Lung (tissue), 12 donors: ENCODE data around the gene LTA. TPM values are rescaled to one million over a fixed set of nuclear protein-coding genes. Genes with fewer than 3 reads are reported as not detected.

Experiments used
- ATAC-seq: fragments of 200-7000 bp; cut with Tn5 transposase; one replicate; pipeline ENCODE4 v1.9.1; 2020; ENCODE audit warnings: moderate number of reproducible peaks; ENCODE audit not compliant: insufficient read depth, low FRiP score
- DNase-seq, 3 donors: peaks; one replicate each; pipeline ENCODE4 v3.0.0-alpha.2; 2013 to 2017
- H3K27ac ChIP-seq, 2 donors: one replicate each; pipeline ENCODE4 v1.5.1; 2013; ENCODE audit warnings: mild to moderate bottlenecking in 2 of 2, moderate library complexity in 2 of 2, control low read depth in 1 of 2, inconsistent platforms in 1 of 2, low read depth in 1 of 2, low read length in 1 of 2
- H3K27me3 ChIP-seq, 3 donors: one replicate each; pipeline ENCODE4 v1.5.1; 2013; ENCODE audit warnings: low read length in 2 of 3; ENCODE audit not compliant: control insufficient read depth in 3 of 3, insufficient read depth in 3 of 3
- H3K36me3 ChIP-seq, 4 donors: one replicate each; pipeline ENCODE4 v1.5.1; 2013; ENCODE audit warnings: low read length in 4 of 4, mild to moderate bottlenecking in 1 of 4, moderate library complexity in 1 of 4; ENCODE audit not compliant: control insufficient read depth in 4 of 4, insufficient read depth in 4 of 4
- H3K4me1 ChIP-seq, 5 donors: one replicate each; pipeline ENCODE4 v1.5.1; 2013; ENCODE audit warnings: low read length in 5 of 5, mild to moderate bottlenecking in 2 of 5, moderate library complexity in 1 of 5; ENCODE audit not compliant: control insufficient read depth in 5 of 5, insufficient read depth in 5 of 5
- H3K4me3 ChIP-seq: one replicate; pipeline ENCODE4 v1.5.1; 2013; ENCODE audit warnings: mild to moderate bottlenecking, control low read depth, moderate library complexity
- H3K9ac ChIP-seq, 2 donors: one replicate each; pipeline ENCODE4 v1.5.1; 2013; ENCODE audit warnings: low read length in 2 of 2, control low read depth in 1 of 2; ENCODE audit not compliant: insufficient read depth in 1 of 2
- H3K9me3 ChIP-seq, 4 donors: one replicate each; pipeline ENCODE4 v1.5.1; 2013; ENCODE audit warnings: low read length in 3 of 4, mild to moderate bottlenecking in 1 of 4, moderate library complexity in 1 of 4; ENCODE audit not compliant: control insufficient read depth in 4 of 4, insufficient read depth in 3 of 4
- WGBS, 2 donors: extraction: QIAGEN DNeasy Blood & Tissue Kit; methylation state at CpG; one replicate each; pipeline ENCODE4 v1.1.7; 2013; 5-methylcytosine and 5-hydroxymethylcytosine counted together
- polyA plus RNA-seq, 2 donors: library from polyadenylated mRNA; stranded (reverse); fragments of 200-250 nt; gene quantifications; one replicate each; pipeline ENCODE4 v1.2.1, GENCODE V29; 2013
- total RNA-seq, 2 donors: library from RNA; depleted of rRNA in 1 of 2; stranded (reverse); fragments of >200 nt in 1 of 2; gene quantifications; one replicate each; pipeline ENCODE4 v1.2.1, GENCODE V29; 2014 to 2021
- TF ChIP-seq, protein P1 (sequence below): IDR thresholded peaks from 2 replicates; pipeline ENCODE4 v1.5.1; 2012; ENCODE audit warnings: mild to moderate bottlenecking; ENCODE audit errors: control extremely low read depth, extremely low read depth
- donor health status: control.
- donor health status: control.
- donor health status: Bipolar disorder and iron deficiency.
- donor health status: healthy.
- donor health status: DM: yes; HTN: yes; CAD: no.

LTA gene
- total and polyA plus RNA-seq, 4 donors: 0.28 to 1.2 (median 0.47) TPM

DNA sequence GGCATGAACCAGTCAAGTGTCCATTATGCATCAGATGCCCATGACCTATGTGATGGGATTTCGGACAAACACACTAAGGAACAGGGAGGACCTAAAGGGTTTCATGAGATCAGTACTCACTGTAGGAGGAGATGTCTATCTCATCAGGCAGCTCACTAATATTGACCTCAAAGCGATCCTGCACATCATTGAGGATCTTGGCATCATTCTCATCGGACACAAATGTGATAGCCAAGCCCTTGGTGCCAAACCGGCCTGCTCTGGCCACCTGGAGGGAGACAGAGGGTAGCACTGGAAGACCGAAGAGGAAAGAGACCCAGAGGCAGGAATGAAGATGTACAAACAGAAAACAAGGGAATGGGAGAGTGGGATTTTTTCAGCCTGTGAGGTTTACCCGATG lies 41.4 kb upstream of the LTA start:
- 72 to 81% methylated on average over 5 to 6 of the region's 6 CpGs for WGBS, 2 donors
- H3K27ac ChIP-seq: no peak overlapping the region
- ATAC-seq: no peak

DNA sequence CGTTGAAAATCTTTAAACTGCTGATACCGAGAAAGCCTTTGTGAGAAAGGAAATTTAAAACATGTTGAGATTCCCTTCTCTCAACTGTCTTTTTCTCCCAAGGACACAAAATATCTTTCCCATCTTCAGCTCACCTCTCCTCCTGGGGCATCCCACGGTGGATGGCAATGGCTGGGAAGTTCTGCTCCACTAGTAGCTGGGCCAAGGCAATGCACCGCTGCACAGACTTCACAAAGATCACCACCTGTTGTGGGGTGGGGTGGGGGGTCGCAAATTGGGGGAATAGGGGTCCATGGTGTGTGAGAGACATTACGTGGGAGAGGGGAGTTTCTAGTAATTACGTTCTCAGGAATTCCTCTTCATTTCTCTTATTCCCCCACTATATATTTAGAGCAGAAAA lies 40.9 kb upstream of the LTA start:
- DNase-seq (no peak), ATAC-seq (no peak)
- no peak overlapping the region for H3K9ac ChIP-seq
- H3K36me3 ChIP-seq: peaks cover 31 to 53% (median 46%) of the 10 kb centered on the region in 4 donors
- TF ChIP-seq, protein P1, sequence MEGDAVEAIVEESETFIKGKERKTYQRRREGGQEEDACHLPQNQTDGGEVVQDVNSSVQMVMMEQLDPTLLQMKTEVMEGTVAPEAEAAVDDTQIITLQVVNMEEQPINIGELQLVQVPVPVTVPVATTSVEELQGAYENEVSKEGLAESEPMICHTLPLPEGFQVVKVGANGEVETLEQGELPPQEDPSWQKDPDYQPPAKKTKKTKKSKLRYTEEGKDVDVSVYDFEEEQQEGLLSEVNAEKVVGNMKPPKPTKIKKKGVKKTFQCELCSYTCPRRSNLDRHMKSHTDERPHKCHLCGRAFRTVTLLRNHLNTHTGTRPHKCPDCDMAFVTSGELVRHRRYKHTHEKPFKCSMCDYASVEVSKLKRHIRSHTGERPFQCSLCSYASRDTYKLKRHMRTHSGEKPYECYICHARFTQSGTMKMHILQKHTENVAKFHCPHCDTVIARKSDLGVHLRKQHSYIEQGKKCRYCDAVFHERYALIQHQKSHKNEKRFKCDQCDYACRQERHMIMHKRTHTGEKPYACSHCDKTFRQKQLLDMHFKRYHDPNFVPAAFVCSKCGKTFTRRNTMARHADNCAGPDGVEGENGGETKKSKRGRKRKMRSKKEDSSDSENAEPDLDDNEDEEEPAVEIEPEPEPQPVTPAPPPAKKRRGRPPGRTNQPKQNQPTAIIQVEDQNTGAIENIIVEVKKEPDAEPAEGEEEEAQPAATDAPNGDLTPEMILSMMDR: no peak
- no peaks in the 10 kb centered on the region for H3K27me3 ChIP-seq
- no peaks in the 10 kb centered on the region for H3K9me3 ChIP-seq
- H3K4me3 ChIP-seq: no peak overlapping the region
- peaks cover 0 to 6% (median 1%) of the 10 kb centered on the region in 5 donors for H3K4me1 ChIP-seq
- no peak overlapping the region for H3K27ac ChIP-seq
- WGBS, 2 donors: 94% methylated on average over 7 of the region's 7 CpGs

More for the DNA sequence above, 41.4 kb upstream of the LTA start:
- TF ChIP-seq, protein P1: no peak
- Histone ChIP-seq H3K9me3 (peaks cover 0 to 1% (median 0%) of the 10 kb centered on the region in 4 donors), H3K36me3 (peaks cover 26 to 53% (median 42%) of the 10 kb centered on the region in 4 donors), H3K27me3 (no peaks in the 10 kb centered on the region), H3K9ac (no peak overlapping the region), H3K4me1 (peaks cover 0 to 6% (median 3%) of the 10 kb centered on the region in 5 donors), H3K4me3 (no peak overlapping the region)
- no peak for DNase-seq

DNA sequence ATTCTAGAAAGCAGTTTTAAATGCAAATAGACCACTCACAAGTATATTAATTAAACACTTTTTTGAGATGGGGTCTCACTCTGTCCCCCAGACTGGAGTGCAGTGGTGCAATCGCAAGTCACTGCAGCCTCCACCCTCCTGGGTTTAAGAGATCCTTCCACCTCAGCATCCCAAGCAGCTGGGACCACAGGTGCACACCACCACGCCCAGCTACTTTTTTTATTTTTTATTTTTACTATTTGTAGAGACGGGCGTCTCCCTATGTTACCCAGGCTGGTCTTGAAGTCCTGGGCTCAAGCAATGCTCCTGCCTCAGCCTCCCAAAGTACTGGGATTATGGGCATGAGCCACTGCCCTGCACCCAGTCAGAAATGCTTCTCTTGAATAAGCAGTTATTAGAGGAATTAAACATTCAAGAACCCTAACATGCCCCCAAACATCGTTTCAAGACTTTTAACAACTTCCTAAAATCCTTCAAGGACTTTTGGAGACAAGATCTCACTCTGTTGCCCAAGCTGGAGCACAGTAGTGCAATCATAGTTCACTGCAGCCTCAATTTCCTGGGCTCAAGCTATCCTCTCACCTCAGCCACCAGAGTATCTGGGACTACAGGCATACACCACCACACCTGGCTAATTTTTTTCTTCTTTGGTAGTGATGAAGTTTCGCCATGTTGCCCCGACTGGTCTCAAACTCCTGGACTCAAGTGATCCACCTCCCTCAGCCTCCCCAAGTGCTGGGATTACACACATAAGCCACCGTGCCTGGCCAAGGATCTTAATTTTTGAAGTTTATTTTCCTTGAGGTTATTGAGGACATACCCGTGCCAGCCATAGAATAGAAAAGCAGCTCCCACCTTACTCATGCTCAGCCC lies 40.1 kb upstream of the LTA start:
- ATAC-seq (no peak), DNase-seq (no peak)
- Histone ChIP-seq H3K27ac (no peak overlapping the region), H3K27me3 (no peaks in the 10 kb centered on the region), H3K9ac (no peak overlapping the region), H3K9me3 (no peaks in the 10 kb centered on the region), H3K36me3 (peaks cover 38 to 59% (median 49%) of the 10 kb centered on the region in 4 donors), H3K4me1 (peaks cover 0 to 6% (median 0%) of the 10 kb centered on the region in 5 donors), H3K4me3 (no peak overlapping the region)
- 75 to 77% methylated on average over 9 of the region's 9 CpGs for WGBS, 2 donors
- TF ChIP-seq, protein P1: no peak
